A673 (cell line): ENCODE data around the gene JKAMP. TPM values are rescaled to one million over a fixed set of nuclear protein-coding genes. Genes with fewer than 3 reads are reported as not detected.

Experiments
- BruUV-seq: library from RNA; stranded (reverse); fragments of 400-500 nt; replicated peaks from 2 replicates; lab custom pipeline; 2021; lab: Mats Ljungman, UMichigan
- CTCF ChIA-PET: fragments of 300-600 bp; sonication (Branson Sonifier 250); formaldehyde crosslinking; loops from one replicate; lab custom pipeline; 2022; ENCODE audit warnings: antibody characterized with exemption; lab: Charles Lee
- POLR2A ChIA-PET: fragments of 300-600 bp; sonication (Branson Sonifier 250); formaldehyde crosslinking; loops from one replicate; lab custom pipeline; 2022; ENCODE audit warnings: antibody characterized with exemption; ENCODE audit not compliant: low non-redundant PET; lab: Charles Lee
- DNase-seq: peaks from one replicate; pipeline ENCODE4 v3.0.0-alpha.2; 2015; ENCODE audit warnings: low spot score
- H3K27ac ChIP-seq: fragments of 200-600 bp; sonication (generic); 2 replicates; pipeline ENCODE4 v1.5.1; 2016; ENCODE audit warnings: mixed run types, low read depth, mild to moderate bottlenecking, mixed read lengths, antibody characterized with exemption, low read length; ENCODE audit not compliant: poor library complexity, severe bottlenecking
- H3K27me3 ChIP-seq: fragments of 200-600 bp; sonication (generic); replicated peaks from 2 replicates; pipeline ENCODE4 v1.6.1; 2017; ENCODE audit warnings: mixed run types, low read depth, mild to moderate bottlenecking, mixed read lengths, antibody characterized with exemption, low read length; ENCODE audit not compliant: insufficient read depth, poor library complexity
- H3K36me3 ChIP-seq: fragments of 200-600 bp; sonication (generic); 2 replicates; pipeline ENCODE4 v1.6.1; 2016; ENCODE audit warnings: mixed run types, mild to moderate bottlenecking, mixed read lengths, antibody characterized with exemption, low read length; ENCODE audit not compliant: insufficient read depth, poor library complexity, severe bottlenecking
- H3K4me1 ChIP-seq: fragments of 200-600 bp; sonication (generic); 2 replicates; pipeline ENCODE4 v1.6.1; 2017; ENCODE audit warnings: mixed run types, mild to moderate bottlenecking, mixed read lengths, antibody characterized with exemption, low read length; ENCODE audit not compliant: insufficient read depth, poor library complexity, severe bottlenecking
- H3K4me3 ChIP-seq: fragments of 200-600 bp; sonication (generic); 2 replicates; pipeline ENCODE4 v1.5.1; 2016; ENCODE audit warnings: low read depth, mixed run types, mild to moderate bottlenecking, mixed read lengths, low read length; ENCODE audit not compliant: poor library complexity, severe bottlenecking
- H3K9me3 ChIP-seq: fragments of 200-600 bp; sonication (generic); 2 replicates; pipeline ENCODE4 v1.6.1; 2016; ENCODE audit warnings: mixed run types, low read depth, mild to moderate bottlenecking, mixed read lengths, antibody characterized with exemption, low read length; ENCODE audit not compliant: poor library complexity, severe bottlenecking
- EZH2 ChIP-seq: fragments of 200-600 bp; sonication (generic); IDR thresholded peaks from 2 replicates; pipeline ENCODE4 v1.6.1; 2017; ENCODE audit warnings: borderline replicate concordance, low read depth, mild to moderate bottlenecking, mixed read lengths, antibody characterized with exemption, low read length; ENCODE audit not compliant: poor library complexity, severe bottlenecking
- intact Hi-C: fragments of 100-400 bp; cut with micrococcal nuclease; formaldehyde crosslinking; loops from one replicate; pipeline ENCODE4 v1.10.0; 2022; ENCODE audit not compliant: unreplicated experiment
- total RNA-seq: library from RNA; stranded (reverse); gene quantifications from 2 replicates; pipeline ENCODE4 v1.2.3, GENCODE V29; 2021
- TF ChIP-seq, protein P1 (sequence below): fragments of 300-800, 200-600 bp; sonication (generic); conservative IDR thresholded peaks from 2 replicates; pipeline ENCODE4 v1.5.1; 2017; ENCODE audit warnings: low read depth, mild to moderate bottlenecking, antibody characterized with exemption, low read length, moderate library complexity, mixed read lengths

Gene JKAMP
- total RNA-seq, 1 experiment from 2014 or later, result 51.6 TPM

DNA sequence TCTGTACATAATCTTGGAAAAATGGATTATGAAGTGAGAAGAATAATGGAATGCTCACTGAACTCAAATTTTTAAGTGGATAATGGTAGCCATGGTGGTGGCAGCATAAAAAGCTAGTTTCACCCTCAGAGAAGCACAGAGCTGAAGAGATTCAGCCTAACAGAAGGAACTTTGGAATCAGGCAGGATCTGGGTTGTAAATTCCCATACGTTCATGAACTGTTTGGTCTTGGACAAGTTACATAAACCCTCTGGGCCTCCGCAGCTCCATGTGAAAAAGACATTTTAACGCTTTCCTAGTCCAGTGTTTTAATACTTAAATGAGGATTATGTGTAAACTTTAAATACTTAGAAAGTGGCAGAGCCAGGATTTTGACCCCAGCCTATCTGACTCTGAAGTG is 26.6 kb downstream of the JKAMP start:
- H3K27ac ChIP-seq, result no peak overlapping the region
- intact Hi-C loops, result loop anchor here (5.0 kb wide), 2 partner anchors 386 to 671 kb away; no protein-coding TSS in a partner anchor
- no peaks in the 10 kb centered on the region for H3K4me1 ChIP-seq
- BruUV-seq, result no TSS peak
- TF ChIP-seq, protein P1, sequence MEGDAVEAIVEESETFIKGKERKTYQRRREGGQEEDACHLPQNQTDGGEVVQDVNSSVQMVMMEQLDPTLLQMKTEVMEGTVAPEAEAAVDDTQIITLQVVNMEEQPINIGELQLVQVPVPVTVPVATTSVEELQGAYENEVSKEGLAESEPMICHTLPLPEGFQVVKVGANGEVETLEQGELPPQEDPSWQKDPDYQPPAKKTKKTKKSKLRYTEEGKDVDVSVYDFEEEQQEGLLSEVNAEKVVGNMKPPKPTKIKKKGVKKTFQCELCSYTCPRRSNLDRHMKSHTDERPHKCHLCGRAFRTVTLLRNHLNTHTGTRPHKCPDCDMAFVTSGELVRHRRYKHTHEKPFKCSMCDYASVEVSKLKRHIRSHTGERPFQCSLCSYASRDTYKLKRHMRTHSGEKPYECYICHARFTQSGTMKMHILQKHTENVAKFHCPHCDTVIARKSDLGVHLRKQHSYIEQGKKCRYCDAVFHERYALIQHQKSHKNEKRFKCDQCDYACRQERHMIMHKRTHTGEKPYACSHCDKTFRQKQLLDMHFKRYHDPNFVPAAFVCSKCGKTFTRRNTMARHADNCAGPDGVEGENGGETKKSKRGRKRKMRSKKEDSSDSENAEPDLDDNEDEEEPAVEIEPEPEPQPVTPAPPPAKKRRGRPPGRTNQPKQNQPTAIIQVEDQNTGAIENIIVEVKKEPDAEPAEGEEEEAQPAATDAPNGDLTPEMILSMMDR, result no peak
- TF ChIP-seq EZH2, result no peak
- H3K27me3 ChIP-seq, result no peaks in the 10 kb centered on the region
- ChIA-PET CTCF (no interaction called here), POLR2A (no interaction called here)
- no peaks in the 10 kb centered on the region for H3K36me3 ChIP-seq
- H3K9me3 ChIP-seq, result no peaks in the 10 kb centered on the region
- no peak overlapping the region for H3K4me3 ChIP-seq
- DNase-seq, result no peak

DNA sequence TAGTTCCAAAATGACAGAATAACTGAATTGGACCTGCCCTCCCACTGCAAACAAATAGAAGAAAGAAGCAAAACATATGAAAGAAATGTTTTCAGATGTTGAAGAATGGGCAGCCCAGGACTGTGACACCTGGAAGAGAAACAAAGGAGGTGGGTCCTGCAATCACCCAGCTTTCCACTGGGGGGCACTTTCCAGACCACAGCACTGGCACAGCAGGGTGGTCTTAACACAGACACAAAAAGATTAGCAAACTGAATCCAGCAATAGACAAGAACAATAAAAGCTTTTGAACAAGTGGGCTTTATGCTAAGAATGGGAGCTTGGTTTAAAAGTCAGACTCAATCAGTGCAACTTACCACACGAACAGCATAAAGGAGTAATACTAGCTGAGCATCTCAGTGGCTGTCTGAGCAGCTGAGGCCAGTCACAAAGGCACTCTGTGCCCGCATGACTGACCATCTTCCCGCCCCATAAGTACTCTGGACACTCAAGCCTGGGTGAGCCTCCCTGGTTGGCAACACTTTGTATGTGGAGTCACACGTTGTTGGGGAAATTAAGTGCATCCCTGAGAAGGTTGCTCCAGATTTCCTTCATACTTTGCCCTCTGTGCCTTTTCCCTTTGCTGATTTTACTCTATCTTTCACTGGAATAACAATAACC is 27.7 kb downstream of the JKAMP start:
- H3K27ac ChIP-seq, result no peak overlapping the region
- TF ChIP-seq, protein P1, result peak; percentile 86
- TF ChIP-seq EZH2, result no peak
- H3K27me3 ChIP-seq, result no peaks in the 10 kb centered on the region
- H3K36me3 ChIP-seq, result no peaks in the 10 kb centered on the region
- CTCF ChIA-PET, result interaction anchor here (0.6 to 1.2 kb wide), 7 partner anchors 28 to 386 kb away, joined by 3 to 13 read pairs (median 4); partner anchors contain the start of gene L3HYPDH
- BruUV-seq, result no TSS peak
- intact Hi-C loops, result loop anchor here (2.0 to 5.0 kb wide), 3 partner anchors 59 to 670 kb away; no protein-coding TSS in a partner anchor
- peak; percentile 72 for DNase-seq
- no peaks in the 10 kb centered on the region for H3K9me3 ChIP-seq
- POLR2A ChIA-PET, result no interaction called here
- no peak overlapping the region for H3K4me3 ChIP-seq
- H3K4me1 ChIP-seq, result no peaks in the 10 kb centered on the region

DNA sequence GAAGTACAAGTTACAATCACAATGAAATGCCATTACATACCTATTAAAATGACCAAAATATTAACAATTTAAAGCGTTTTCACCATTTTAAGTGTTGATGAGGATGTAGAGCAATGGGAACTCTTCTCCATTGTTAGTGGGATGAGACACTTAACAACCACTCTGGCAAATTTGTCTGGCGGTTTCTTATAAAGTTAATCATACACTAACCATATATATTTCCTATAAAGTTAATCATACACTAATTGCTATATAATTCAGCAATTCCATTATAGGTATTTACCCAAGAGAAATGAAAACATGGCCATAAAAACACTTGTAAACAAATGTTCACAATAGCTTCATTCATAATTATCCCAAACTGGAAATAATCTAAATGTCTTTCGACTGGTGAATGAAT is 35.9 kb downstream of the JKAMP start:
- intact Hi-C loops, result no loop called here
- H3K9me3 ChIP-seq, result no peaks in the 10 kb centered on the region
- no peak overlapping the region for H3K4me3 ChIP-seq
- DNase-seq, result no peak
- no TSS peak for BruUV-seq
- POLR2A ChIA-PET, result no interaction called here
- CTCF ChIA-PET, result no interaction called here
- no peak for TF ChIP-seq EZH2
- TF ChIP-seq, protein P1, result no peak
- no peaks in the 10 kb centered on the region for H3K4me1 ChIP-seq
- no peaks in the 10 kb centered on the region for H3K27me3 ChIP-seq
- H3K36me3 ChIP-seq, result no peaks in the 10 kb centered on the region
- no peak overlapping the region for H3K27ac ChIP-seq
